Limb (tissue), 2 donors: ENCODE measurements around the gene DYNC1H1.

ENCODE experiments used
- DNase-seq, 2 donors: peaks; one replicate each; pipeline ENCODE4 v3.0.0-alpha.2; 2016; ENCODE audit errors: extremely low spot score in 2 of 2

The DYNC1H1 gene

GRCh38 chr14:101944451-101944850 is 19.9 kb upstream of the DYNC1H1 start:
- DNase-seq = no peak

- no peak for DNase-seq
Observed at GRCh38 chr14:101945171-101945570, 19.2 kb upstream of the DYNC1H1 start.

- DNase-seq = no peak
Observed at GRCh38 chr14:101947577-101947903, 16.8 kb upstream of the DYNC1H1 start.

DNA sequence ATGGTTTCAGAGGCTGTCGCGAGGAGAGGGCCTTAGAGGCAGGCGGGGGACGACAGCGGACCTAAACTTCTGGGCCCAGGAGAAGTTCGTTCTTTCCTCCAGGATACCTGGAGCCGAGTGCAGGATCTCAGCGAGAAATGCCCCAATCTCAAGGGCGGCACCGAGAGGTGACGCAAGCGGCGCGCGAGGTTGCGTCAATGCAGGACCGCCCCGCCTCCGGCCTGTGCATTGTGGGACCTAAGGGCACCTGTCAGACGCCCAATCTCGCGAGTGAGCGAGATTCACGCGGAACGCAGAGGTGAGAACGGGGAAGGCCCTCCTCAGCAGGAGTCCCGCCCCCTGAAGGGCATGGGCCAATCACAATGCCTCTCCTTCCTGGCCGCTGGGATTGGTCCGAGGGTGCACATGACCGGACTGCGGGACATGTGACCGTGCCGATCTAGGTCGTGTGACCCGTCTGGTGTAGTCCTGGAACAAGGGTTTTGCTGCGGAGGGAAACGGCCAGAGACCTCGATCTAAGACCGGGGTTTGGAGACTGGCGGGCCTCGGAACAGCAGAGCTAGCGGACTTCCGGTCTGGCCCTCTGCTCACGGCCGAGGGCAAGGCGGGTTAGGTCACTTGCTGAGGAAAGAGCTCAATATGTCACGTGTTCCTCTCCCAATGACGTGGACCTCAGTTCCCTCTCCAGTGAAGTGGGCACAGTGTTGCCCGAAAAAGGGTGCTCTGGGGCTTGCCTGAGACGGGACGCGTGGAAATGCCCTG is 16.3 kb upstream of the DYNC1H1 start:
- DNase-seq = peak; percentile 99 to 100

DNA sequence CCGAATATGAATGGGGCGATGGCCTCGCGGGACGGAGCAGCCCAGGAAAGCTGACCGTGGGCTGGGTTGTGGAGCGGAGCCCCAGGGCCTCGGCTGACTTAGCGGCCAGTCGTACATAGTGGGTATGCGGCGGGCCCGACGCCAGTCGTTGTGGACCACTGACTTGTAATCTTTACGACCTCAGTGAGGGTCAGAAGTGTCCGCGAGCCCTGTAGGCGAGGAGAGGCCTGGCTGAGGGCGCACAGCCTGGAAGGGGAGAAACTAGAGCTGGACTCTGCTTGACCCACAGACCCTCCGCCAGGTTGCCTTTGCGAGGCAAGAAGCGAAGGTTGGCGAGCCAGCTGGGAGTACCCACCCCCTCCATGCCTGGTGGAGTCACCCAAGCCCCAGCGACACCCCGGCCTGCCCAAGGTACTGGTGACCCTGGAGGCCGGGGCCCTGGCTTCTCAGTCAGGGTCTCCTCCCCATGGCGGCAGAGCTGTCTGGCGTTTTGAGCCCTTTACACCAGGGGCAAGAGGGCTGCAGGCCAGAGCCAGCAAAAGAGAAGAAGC is 15.6 kb upstream of the DYNC1H1 start:
- no peak for DNase-seq

- no peak for DNase-seq
Observed at GRCh38 chr14:101950100-101950499, 14.3 kb upstream of the DYNC1H1 start.

GRCh38 chr14:101950516-101951215 is 13.7 kb upstream of the DYNC1H1 start:
- DNase-seq = no peak

GRCh38 chr14:101953151-101953550 is 11.2 kb upstream of the DYNC1H1 start:
- DNase-seq = no peak

DNA sequence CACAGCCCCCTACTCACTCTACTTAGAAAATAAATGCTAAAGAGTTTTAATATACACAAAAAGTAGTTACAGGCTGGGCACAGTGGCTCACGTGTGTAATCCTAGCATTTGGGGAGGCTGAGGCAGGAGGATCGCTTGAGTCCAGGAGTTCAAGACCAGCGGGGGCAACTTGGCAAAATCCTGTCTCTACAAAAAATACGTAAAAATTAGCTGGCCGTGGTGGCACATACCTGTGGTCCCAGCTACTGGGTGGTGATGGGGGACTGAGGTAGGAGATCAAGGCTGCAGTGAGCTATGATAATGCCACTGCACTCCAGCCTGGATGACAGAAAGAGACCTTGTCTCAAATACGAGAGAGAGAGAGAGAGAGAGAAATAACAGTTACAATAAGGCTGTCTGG is 9.9 kb upstream of the DYNC1H1 start:
- no peak for DNase-seq

DNA sequence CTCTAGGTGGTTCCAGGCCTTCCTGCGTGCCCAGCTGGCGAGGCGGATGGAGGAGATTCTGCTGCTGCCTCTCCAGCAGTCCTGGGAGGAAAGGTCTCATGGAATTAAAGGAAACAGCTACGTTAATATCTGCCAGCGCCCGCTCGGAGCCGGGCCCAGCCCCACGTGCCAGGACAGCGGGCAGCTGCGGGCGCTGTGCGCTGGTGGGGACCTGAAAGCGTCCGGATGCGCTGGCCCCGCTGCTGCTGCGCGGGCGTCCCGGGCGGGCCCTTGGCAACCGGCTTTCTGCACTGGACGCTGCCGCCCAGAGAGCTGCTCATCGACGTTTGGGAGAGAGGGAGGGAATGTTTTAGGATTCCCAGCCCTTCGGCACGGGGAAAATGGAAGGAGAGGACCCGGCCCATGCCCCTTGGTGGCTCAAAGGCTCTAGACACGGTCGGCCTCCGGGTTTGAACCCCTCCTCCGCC is 8.6 kb upstream of the DYNC1H1 start:
- DNase-seq = no peak

- no peak for DNase-seq
Observed at GRCh38 chr14:101956179-101956885, 8.0 kb upstream of the DYNC1H1 start.

- DNase-seq = no peak
Observed at GRCh38 chr14:101957406-101958234, 6.8 kb upstream of the DYNC1H1 start.

DNA sequence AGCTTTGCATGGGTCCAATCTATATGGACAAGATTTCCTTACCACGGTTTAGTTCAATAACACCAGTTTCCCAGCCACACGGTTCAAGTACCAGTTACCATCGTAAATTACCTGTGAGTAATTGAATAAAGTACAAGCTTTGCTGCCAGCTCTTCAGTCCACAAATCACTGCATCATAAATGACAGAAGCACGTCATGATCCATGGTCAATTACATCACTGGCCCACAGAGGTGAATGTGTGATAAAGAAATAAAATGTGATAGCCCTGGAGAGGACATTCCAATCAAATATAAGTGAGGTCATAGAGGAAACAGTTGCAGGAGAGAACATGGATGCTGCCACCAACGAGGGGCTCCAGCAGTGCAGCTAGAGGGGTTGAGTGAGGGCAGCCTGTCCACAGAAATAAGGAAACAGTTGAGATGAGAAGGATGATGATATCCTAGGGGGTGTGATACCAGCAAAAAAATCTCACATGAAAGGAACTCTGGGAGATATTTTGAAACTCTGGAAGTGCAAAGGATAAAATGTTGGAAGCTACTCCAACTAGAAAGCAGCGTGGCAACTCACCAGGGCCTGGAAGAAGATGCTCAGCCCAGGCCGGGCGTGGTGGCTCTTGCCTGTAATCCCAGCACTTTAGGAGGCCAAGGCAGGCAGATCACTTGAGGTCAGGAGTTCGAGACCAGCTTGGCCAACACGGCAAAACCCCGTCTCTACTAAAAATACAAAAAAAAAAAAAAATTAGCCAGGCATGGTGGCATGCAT is 5.8 kb upstream of the DYNC1H1 start:
- DNase-seq = no peak

DNA sequence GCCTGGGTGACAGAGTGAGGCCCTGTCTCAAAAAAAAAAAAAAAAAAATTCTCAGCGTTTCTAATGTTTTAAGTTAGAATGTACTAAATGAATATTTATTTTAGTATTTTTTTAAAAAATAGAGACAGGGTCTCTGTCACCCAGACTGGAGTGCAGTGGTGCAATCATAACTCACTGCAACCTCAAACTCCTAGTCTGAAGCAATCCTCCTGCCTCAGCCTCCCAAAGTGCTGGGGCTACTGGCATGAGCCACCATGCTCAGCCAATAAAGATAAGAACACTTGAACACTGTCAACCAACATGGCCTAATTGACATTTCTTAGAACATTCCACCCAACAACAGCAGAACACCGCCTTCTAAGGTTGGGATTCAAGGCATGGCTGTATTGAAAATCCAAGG is 5.1 kb upstream of the DYNC1H1 start:
- no peak for DNase-seq

GRCh38 chr14:101960225-101960624 is 4.1 kb upstream of the DYNC1H1 start:
- no peak for DNase-seq

DNA sequence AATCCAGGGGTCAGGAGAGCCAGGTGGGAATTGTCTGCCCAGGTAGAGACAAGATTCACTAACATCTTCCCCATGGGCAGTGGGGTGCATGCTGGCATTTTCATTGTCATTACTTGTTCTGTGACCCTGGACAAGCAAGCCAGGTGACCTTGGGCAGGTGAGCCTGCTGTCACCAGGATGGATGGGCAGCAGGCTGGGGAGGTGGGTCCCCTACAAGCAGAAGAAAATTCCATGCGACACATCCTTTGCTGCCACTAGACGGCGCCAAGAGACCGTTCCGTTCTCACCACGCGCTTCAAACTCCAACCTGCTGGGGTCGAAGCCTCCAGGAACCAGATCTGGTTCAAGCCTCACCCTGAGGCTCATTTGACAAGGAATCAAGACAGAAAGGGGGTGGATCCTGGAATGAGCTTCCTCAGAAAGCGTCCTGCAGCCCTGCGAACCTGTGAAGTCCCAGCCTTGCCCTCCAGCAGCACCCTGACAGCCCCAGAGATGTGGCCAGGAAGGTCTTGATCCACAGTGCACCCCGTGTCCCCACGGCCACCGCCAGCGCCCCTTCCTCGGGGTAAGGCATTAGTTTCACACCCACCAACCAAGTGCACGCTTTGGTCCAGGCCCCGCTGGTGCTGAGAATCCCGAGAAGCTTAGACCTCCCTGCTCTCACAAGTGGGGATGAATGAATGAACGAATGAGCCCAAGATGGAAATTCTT is 3.2 kb upstream of the DYNC1H1 start:
- DNase-seq = peak; percentile 80

DNA sequence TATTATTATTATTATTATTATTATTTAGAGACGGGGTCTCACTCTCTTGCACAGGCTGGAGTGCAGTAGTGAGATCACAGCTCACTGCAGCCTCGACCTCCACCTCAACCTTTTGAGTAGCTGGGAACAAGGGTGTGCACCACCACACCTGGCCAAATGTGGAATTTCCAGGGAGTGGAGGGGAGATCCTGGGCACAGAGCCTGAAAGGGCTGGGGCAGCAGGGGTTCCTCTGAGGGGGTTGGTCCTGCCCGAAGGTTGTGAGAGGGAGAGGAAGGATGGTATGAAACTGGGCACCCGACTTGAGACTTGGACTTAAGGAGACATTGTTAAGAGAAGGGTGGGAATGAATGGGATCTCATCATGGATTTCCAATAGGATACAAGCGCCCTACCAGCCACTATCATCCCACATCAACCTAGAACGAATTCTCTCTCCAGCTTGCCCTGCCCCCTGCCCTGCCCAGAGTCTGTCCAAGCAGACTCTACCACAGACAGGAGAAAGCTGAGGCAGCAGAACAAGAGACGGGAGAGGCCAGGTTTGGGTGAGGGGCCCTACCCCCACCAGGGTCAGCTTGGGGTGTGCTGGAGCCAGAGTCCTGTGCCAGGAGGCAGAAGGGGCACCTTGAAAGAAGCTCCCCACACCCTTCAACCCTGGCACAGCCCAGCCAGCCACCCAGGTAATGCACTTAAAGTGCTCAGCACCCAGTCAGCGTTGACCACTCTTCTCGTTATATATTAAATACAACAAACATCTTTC is 2.4 kb upstream of the DYNC1H1 start:
- DNase-seq = no peak

DNA sequence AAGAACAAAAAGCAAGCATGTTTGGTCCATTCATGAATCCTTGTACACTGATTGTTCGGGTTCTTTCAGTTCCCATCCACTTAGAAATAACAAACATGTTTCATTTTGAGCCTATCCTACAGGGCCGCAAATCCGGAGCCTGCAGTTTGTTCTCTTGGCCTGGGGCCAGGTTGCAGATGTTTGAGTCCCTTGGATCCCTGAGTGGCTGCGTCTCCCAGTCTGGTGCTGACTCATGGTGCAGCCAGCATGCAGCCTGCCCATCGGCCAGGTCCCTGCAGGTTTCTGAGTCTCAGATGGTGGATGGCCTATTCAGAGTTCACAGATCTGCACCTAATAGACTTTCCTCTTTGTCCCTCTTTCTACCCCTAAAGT is 1.9 kb upstream of the DYNC1H1 start:
- peak in 1 of 2 donors; percentile 60 for DNase-seq

GRCh38 chr14:101963052-101963451 is 1.3 kb upstream of the DYNC1H1 start:
- DNase-seq = no peak
